Pulmonary artery endothelial cell (primary cell): Measurements from ENCODE around the gene SPHK1. TPM values are rescaled to one million over a fixed set of nuclear protein-coding genes. Genes with fewer than 3 reads are reported as not detected.

Source experiments
- DNase-seq: peaks from one replicate; pipeline ENCODE4 v3.0.0-alpha.2; 2011; ENCODE audit warnings: low read depth, low spot score
- total RNA-seq: library from RNA; depleted of rRNA; stranded (reverse); fragments of >200 nt; gene quantifications from 2 replicates; pipeline ENCODE4 v1.2.3, GENCODE V29; 2014

SPHK1 gene
- total RNA-seq, 1 donor from 2014 or later: 180 TPM

- no peak for DNase-seq
Observed at GRCh38 chr17:76384987-76385891, 830 bp downstream of the SPHK1 start.

GRCh38 chr17:76385892-76386786 is 1.7 kb downstream of the SPHK1 start:
- DNase-seq: no peak

DNA sequence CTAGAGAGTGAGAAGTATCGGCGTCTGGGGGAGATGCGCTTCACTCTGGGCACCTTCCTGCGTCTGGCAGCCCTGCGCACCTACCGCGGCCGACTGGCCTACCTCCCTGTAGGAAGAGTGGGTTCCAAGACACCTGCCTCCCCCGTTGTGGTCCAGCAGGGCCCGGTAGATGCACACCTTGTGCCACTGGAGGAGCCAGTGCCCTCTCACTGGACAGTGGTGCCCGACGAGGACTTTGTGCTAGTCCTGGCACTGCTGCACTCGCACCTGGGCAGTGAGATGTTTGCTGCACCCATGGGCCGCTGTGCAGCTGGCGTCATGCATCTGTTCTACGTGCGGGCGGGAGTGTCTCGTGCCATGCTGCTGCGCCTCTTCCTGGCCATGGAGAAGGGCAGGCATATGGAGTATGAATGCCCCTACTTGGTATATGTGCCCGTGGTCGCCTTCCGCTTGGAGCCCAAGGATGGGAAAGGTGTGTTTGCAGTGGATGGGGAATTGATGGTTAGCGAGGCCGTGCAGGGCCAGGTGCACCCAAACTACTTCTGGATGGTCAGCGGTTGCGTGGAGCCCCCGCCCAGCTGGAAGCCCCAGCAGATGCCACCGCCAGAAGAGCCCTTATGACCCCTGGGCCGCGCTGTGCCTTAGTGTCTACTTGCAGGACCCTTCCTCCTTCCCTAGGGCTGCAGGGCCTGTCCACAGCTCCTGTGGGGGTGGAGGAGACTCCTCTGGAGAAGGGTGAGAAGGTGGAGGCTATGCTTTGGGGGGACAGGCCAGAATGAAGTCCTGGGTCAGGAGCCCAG is 2.8 kb downstream of the SPHK1 start:
- DNase-seq: no peak

DNA sequence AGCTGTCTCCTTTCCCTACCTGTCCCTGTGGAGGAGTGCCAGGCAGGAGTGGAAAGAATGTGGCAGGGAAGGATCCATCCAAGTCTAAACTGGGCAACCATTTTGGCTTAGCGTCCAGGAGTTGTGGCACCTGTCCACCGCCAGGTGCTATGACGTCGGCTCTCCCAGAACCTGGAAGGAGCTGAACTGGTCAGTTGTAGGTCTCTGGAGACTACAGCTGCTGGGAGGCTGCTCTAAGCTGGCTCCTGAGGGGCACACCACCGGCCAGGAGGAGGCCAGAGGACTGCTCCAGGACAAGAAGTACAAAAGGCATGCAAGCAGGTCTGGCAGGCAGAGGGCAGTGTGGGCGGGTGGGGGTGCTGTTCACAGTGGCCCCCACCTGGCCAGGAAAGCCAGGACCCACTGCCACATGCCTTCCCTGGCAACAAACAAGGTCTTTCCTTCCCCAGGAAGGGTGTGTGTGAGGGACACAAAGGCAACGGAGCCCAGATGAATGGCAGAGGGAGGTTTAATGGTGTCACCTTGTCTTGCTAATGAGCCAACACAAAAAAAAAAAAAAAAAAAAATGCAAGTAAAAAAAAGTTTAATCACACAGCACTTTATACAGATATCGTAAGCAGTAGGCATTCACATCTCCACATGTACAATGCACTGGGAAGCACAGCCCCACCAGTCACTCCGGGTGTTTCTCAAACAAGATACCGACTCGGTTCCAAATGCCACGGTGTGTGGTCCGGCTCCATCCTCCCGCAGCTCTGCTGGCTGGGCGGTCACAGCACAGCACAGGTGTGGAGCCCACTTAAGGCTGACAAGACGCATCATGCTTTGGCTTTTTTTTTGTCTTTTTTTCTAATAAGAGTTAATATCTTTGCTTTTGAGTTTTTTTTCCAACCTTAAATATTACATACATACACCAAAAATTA is 4.8 kb downstream of the SPHK1 start:
- no peak for DNase-seq

DNA sequence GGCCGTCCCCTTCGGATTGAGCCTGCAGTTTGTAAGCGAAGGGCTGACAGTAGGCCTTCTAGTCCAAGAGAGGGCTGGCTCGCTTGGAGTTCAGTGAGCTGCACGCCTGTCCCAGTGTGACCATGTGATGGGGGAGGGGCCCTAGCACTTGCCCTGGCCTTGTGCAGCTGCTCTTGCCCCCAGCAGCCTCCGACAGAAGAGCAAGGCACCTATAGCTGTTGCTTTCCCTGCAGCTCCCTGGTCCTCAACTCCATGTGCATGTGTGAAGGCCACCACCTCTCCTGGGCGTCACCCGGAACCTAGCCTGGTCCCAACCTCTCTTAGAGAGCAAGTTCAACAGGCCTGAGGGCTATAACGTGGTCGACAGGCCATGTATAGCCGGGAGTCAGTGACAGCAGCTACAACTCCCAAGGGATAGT is 5.6 kb downstream of the SPHK1 start:
- no peak for DNase-seq

DNA sequence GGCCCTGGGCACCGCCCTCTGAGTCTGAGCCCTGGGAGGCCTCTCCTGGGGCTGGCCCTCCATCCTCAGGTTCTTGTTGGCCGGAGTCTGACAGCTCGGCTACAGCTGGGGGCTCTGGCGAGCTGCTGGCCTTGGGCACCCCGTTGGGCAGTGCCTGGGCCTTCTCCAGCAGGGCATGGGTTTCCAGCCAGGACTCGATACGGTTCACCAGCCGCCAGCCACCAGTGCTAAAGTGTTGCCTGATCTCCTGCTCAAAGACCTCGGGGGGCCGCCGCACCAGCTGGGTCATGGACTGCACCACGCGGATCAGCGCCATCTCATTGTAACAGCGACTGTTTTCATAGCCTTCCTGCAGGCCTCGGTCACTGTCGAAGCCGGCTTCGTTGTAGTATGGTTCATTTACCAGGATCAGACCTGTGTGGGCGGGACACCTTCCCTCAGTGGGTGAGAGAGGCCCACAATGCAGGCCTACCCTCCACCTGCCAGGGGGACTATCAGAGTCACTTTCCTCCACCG is 6.8 kb downstream of the SPHK1 start:
- DNase-seq: no peak

GRCh38 chr17:76394166-76394565 is 9.8 kb downstream of the SPHK1 start:
- DNase-seq: no peak

DNA sequence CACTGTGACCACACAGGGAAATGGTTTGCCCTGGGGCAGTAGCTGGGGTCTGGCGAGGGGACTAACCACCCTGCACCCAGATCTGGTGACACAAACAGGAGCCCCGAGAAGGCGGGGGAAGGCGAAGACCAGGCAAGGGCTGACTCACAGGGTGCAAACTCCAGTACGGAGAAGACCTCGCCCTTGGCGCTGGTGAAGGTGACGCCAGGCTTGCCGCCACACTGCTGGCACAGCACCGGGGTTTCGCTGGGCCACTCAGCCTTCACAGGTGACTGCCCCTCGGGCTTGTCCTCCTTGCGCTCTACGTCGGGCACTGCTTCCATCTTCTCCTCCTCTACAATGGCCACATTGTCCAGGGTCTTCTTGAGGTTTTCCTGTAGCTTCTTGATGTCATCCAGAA is 11.6 kb downstream of the SPHK1 start:
- DNase-seq: no peak

DNA sequence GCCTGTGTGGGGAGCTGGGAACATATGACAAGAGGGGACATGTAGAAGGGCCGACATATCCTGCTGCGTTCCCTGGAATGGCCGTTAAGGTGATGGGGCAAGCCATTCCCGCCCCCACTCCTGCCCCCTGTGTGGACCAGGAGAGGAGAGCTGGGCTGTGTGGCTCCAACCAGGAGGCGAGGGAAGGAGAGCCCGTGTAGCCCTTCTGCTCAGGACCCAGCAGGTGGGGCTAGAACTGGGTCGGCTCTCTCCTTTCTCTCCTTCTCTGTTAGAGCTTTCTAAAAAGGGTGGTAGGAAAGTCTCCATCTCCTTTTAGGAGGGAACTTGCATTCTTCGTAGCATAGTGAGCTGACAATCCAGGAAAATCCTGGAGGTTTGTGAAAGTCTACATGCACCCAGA is 12.8 kb downstream of the SPHK1 start:
- DNase-seq: no peak

GRCh38 chr17:76397687-76398522 is 13.5 kb downstream of the SPHK1 start:
- DNase-seq: peak; percentile 71

DNA sequence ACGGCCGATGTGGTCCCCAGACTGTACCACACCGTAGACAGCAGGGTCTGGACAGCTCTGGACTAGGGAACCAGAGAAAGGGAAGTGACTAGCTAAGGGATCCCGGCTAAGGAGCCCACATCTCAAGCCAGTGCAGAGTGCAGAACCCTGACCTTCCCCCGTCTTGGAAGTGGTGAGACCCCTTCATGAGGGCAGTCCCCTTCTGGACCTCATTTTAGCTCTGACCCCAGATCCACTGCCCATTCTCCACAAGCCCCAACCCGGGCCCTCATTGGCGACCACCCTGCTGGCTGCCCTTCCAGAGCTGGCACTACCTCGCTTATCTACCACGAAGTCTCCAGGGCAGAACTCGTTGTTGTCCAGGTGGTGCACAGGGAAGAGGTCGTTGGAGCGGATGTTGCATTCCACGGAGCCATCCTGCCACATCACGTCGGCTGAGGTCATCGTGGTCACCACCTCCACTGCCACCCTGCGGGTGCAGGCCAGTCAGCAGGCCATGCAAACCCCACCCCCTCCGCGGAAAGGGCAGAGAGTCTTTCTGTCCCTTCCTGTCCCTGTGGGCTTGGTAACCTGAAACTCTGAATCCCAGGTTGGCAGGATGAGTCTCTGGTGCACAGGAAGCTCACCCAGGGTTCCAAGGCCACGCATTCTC is 14.2 kb downstream of the SPHK1 start:
- DNase-seq: no peak

GRCh38 chr17:76399175-76400172 is 15.1 kb downstream of the SPHK1 start:
- DNase-seq: no peak

DNA sequence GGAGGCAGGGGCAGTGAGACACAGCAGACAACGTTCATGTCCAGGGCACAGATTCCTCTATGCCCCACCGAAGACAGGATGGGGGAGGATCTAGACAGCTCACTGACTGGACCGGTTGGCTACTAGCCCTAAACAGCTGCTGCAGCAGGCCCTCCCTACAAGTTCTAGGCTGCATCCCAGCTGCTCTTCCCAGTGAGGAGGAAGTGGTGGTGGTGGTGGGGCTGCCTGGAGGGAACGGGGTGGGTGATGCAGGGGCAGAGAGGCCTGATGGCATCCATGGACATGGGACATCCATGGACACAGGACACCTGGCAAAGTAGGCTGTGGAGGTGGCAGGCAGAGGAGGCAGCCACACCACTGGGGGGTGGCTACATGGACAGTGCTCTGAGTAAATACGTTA is 18.3 kb downstream of the SPHK1 start:
- no peak for DNase-seq

DNA sequence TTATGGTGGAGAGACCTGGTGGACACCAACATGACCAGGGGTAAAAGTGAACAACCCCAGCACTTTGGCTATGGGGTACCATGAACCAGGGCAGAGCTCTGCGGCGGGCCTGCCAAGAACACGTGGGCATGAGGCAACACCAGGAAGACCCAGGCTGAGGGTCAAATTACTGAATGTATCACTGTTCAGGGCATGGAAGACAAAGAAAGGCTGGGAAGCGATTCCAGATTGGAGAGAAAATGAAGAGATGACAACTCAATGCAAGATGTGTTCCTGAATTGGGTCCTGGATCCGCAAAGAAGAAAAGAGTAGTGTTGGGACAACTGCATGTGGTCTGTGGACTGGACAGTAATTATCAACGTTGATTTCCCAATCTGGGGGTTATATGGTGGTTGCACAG is 19.8 kb downstream of the SPHK1 start:
- DNase-seq: no peak

DNA sequence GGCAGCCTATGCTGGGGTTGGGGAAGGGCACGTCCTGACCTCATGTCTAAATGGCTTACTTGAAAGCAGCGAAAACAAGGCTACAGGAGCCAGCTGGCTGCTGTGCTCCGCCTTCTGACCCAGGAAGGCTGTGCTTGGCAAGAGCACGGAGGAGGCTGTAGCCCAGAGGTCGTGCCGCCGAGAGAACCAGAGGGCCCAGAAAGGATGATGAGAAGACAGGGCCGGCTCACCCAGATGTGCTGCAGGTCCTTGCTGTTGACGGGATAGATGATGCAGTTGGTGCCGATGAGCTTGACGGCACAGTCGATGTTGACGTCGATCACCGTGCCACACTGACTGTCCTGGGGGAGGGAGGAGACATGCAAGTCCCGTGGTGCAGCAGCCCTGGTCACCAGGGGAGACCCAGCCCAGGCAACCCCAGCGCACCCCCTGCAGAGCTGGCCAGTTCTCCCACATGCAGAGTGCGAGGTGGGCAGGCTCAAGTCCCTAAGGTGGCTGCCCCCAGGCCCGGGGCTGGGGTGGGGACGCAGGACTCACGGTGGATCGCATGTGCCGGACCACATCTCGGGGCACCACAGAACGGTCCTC is 20.7 kb downstream of the SPHK1 start:
- DNase-seq: no peak

GRCh38 chr17:76405607-76405966 is 21.2 kb downstream of the SPHK1 start:
- DNase-seq: no peak

- no peak for DNase-seq
Observed at GRCh38 chr17:76405967-76406647, 21.7 kb downstream of the SPHK1 start.
